HEK293T (cell line): ENCODE results near the gene ADGRB2.

Experiments
- ARNT ChIP-seq: fragments of 450-650 bp; IDR thresholded peaks from 2 replicates; pipeline ENCODE4 v1.6.1; 2017; ENCODE audit warnings: mild to moderate bottlenecking
- BHLHE40 ChIP-seq: fragments of 450-650 bp; IDR thresholded peaks from 2 replicates; pipeline ENCODE4 v1.6.1; 2016; ENCODE audit warnings: mild to moderate bottlenecking, moderate library complexity, borderline replicate concordance
- CTBP1 ChIP-seq: fragments of 450-650 bp; IDR thresholded peaks from 2 replicates; pipeline ENCODE4 v1.6.1; 2016; ENCODE audit warnings: borderline replicate concordance
- NFRKB ChIP-seq: fragments of 450-650 bp; IDR thresholded peaks from 2 replicates; pipeline ENCODE4 v1.6.1; 2016; ENCODE audit warnings: mild to moderate bottlenecking, moderate library complexity
- SUZ12 ChIP-seq: fragments of 450-650 bp; IDR thresholded peaks from 2 replicates; pipeline ENCODE4 v1.6.1; 2016; ENCODE audit warnings: mild to moderate bottlenecking
- TARDBP ChIP-seq: fragments of 450-650 bp; IDR thresholded peaks from 2 replicates; pipeline ENCODE4 v1.6.1; 2016

- no peak for TF ChIP-seq SUZ12
- TF ChIP-seq TARDBP, result no peak
- no peak for TF ChIP-seq BHLHE40
- TF ChIP-seq NFRKB, result no peak
- TF ChIP-seq CTBP1, result no peak
- no peak for TF ChIP-seq ARNT
Observed at GRCh38 chr1:31757989-31758388, 6.2 kb downstream of the ADGRB2 start.
